ENCODE data around the gene CTNNBIP1. TPM values are rescaled to one million over a fixed set of nuclear protein-coding genes. Genes with fewer than 3 reads are reported as not detected.
A peak's percentile ranks its signal among the peaks of the same experiment; 100 is the strongest.

The CTNNBIP1 gene
- total RNA-seq, 1 donor from 2014 or later = 5.6 TPM

- Mint-ChIP-seq H3K27ac (no peak overlapping the region), H3K9me3 (no peaks in the 10 kb centered on the region), H3K36me3 (ENCODE audit: low read depth) (no peaks in the 10 kb centered on the region), H3K4me3 (no peak overlapping the region), H3K4me1 (ENCODE audit: low read depth) (peaks cover 19% of the 10 kb centered on the region), H3K27me3 (ENCODE audit: insufficient read depth) (peaks cover 9% of the 10 kb centered on the region)
- no peak for DNase-seq (ENCODE audit: low spot score)
- intact Hi-C loops (cut with micrococcal nuclease) = no loop called here
Measured at GRCh38 chr1:9914610-9914937, 4.5 kb upstream of the CTNNBIP1 start.

DNA sequence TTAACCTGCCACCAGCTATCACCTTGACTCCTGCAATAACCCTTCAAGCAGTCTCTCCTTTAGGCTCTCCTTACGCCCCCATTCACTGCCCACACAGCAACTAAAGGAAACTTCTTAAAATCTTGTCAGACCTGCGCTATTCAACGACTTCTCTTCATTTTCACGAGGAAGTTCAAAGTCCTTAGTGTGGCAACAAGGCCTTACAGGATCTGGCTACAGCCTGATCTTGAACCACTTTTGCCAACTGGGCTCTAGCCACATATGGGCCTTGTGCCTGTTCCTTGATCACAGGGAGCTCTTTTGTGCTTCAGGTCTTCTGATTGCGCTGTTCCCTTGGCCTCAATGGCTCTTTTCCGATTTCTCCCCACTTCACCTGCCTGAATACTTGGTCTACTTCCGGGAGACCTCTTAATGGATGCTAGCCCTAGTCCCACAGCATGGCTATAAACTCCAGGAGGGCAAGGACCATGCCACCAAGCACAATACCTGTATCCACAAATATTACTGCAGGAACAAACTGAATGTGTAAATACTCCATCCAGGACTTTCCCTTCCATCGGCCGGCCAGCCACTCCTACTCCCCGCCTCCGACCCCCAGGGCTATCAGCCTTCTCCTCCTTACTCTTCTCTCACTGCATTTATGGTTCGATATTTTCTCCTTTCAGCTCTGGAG lies 2.3 kb upstream of the CTNNBIP1 start:
- Mint-ChIP-seq H3K4me1 (ENCODE audit: low read depth) (peaks cover 30% of the 10 kb centered on the region), H3K36me3 (ENCODE audit: low read depth) (no peaks in the 10 kb centered on the region), H3K4me3 (peak overlapping the region; percentile 65), H3K9me3 (no peaks in the 10 kb centered on the region), H3K27me3 (ENCODE audit: insufficient read depth) (peaks cover 7% of the 10 kb centered on the region), H3K27ac (peak overlapping the region; percentile 36)
- intact Hi-C loops (cut with micrococcal nuclease) = no loop called here
- DNase-seq (ENCODE audit: low spot score) = no peak

GRCh38 chr1:9910423-9911178 lies 532 bp upstream of the CTNNBIP1 start:
- peaks cover 30% of the 10 kb centered on the region for H3K4me1 Mint-ChIP-seq (ENCODE audit: low read depth)
- H3K27me3 Mint-ChIP-seq (ENCODE audit: insufficient read depth) = peaks cover 7% of the 10 kb centered on the region
- DNase-seq (ENCODE audit: low spot score) = peak; percentile 100
- no peaks in the 10 kb centered on the region for H3K36me3 Mint-ChIP-seq (ENCODE audit: low read depth)
- peak overlapping the region; percentile 97 for H3K27ac Mint-ChIP-seq
- peak overlapping the region; percentile 92 for H3K4me3 Mint-ChIP-seq
- intact Hi-C loops (cut with micrococcal nuclease) = loop anchor here (1.0 to 2.0 kb wide), 13 partner anchors 33 to 1352 kb away; partner anchors contain the start of genes CENPS, KIF1B, LZIC and MTOR
- H3K9me3 Mint-ChIP-seq = no peaks in the 10 kb centered on the region

DNA sequence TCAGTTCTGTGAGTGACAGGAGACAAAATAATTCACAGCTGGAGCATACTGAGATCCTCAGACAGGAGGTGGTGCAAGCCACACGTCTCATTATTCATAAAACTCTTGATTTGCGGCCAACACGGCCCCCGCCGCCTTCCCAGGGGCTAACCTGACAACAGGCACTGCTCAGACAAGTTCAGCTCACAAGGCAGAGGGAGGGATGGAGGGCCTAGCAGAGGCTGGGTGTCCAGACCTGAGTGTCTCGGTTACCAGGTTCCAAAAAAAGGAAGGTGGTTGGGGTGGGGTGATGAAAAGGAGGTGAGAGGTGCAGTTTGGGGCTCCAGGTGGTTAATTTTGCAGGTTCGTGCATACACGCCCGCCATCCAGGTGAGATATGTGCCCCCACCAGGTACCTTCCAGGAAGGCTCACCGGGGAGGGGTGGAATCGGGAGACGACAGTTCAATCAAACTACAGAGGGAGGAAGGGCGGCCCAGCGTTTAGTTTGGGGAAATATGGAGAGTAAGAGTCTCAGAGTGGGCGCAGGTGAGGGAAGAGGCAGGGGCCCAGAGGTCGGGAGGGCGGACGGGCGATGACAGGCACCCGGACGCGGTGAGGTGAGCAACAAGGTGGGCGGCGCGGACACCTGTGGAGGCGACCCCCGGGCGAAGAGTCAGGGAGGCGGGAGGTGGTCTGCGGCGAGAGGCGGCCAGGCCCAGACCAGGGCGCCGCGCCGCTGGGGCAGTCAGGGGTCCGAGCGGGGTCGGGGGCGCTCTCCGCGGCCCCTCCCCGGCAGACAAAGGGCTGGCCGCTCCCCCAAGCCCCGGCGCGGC lies 629 bp downstream of the CTNNBIP1 start:
- H3K4me1 Mint-ChIP-seq (ENCODE audit: low read depth) = peaks cover 30% of the 10 kb centered on the region
- peak overlapping the region; percentile 85 for H3K27ac Mint-ChIP-seq

DNA sequence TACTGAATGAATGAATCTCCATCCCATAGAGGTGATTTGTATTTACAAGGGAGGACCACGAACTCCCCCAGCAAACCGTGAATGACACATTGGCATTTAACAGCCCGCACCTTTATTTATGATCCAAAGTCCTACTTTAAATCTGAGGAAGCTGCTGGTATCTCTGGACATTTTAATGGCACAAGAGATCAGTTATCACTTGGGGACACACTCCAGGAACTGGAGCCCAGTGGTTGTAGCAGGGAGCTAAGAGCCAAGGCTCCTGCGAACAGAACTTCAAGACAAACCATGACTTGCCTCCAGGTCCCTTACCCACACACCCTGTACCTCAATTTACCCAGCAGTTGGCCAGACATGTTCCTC lies 1.2 kb downstream of the CTNNBIP1 start:
- intact Hi-C loops (cut with micrococcal nuclease) = no loop called here
- H3K27ac Mint-ChIP-seq = peak overlapping the region; percentile 85
- H3K36me3 Mint-ChIP-seq (ENCODE audit: low read depth) = no peaks in the 10 kb centered on the region
- peaks cover 30% of the 10 kb centered on the region for H3K4me1 Mint-ChIP-seq (ENCODE audit: low read depth)
- peaks cover 4% of the 10 kb centered on the region for H3K27me3 Mint-ChIP-seq (ENCODE audit: insufficient read depth)
- peak overlapping the region; percentile 91 for H3K4me3 Mint-ChIP-seq
- DNase-seq (ENCODE audit: low spot score) = no peak
- H3K9me3 Mint-ChIP-seq = no peaks in the 10 kb centered on the region

More for the DNA sequence above, 629 bp downstream of the CTNNBIP1 start:
- intact Hi-C loops (cut with micrococcal nuclease) = loop anchor here (1.0 to 2.0 kb wide), 13 partner anchors 34 to 1353 kb away; partner anchors contain the start of genes CENPS, KIF1B, LZIC and MTOR
- Mint-ChIP-seq H3K27me3 (ENCODE audit: insufficient read depth) (peaks cover 5% of the 10 kb centered on the region), H3K36me3 (ENCODE audit: low read depth) (no peaks in the 10 kb centered on the region), H3K4me3 (peak overlapping the region; percentile 91), H3K9me3 (no peaks in the 10 kb centered on the region)
- DNase-seq (ENCODE audit: low spot score) = peak; percentile 14

GRCh38 chr1:9907441-9907840 lies 2.6 kb downstream of the CTNNBIP1 start:
- peaks cover 27% of the 10 kb centered on the region for H3K4me1 Mint-ChIP-seq (ENCODE audit: low read depth)
- H3K27ac Mint-ChIP-seq = no peak overlapping the region
- no peaks in the 10 kb centered on the region for H3K36me3 Mint-ChIP-seq (ENCODE audit: low read depth)
- peaks cover 7% of the 10 kb centered on the region for H3K27me3 Mint-ChIP-seq (ENCODE audit: insufficient read depth)
- no peak overlapping the region for H3K4me3 Mint-ChIP-seq
- intact Hi-C loops (cut with micrococcal nuclease) = no loop called here
- no peaks in the 10 kb centered on the region for H3K9me3 Mint-ChIP-seq
- DNase-seq (ENCODE audit: low spot score) = no peak

- no peak for DNase-seq (ENCODE audit: low spot score)
- no peak overlapping the region for H3K4me3 Mint-ChIP-seq
- no peak overlapping the region for H3K27ac Mint-ChIP-seq
- peaks cover 21% of the 10 kb centered on the region for H3K4me1 Mint-ChIP-seq (ENCODE audit: low read depth)
- no peaks in the 10 kb centered on the region for H3K36me3 Mint-ChIP-seq (ENCODE audit: low read depth)
- H3K9me3 Mint-ChIP-seq = no peaks in the 10 kb centered on the region
- intact Hi-C loops (cut with micrococcal nuclease) = no loop called here
- H3K27me3 Mint-ChIP-seq (ENCODE audit: insufficient read depth) = peaks cover 7% of the 10 kb centered on the region
Measured at GRCh38 chr1:9906466-9906865, 3.6 kb downstream of the CTNNBIP1 start.

GRCh38 chr1:9905010-9905409 lies 5.1 kb downstream of the CTNNBIP1 start:
- intact Hi-C loops (cut with micrococcal nuclease) = no loop called here
- Mint-ChIP-seq H3K27me3 (ENCODE audit: insufficient read depth) (peaks cover 7% of the 10 kb centered on the region), H3K36me3 (ENCODE audit: low read depth) (no peaks in the 10 kb centered on the region), H3K27ac (no peak overlapping the region), H3K9me3 (no peaks in the 10 kb centered on the region), H3K4me3 (no peak overlapping the region), H3K4me1 (ENCODE audit: low read depth) (peaks cover 11% of the 10 kb centered on the region)
- DNase-seq (ENCODE audit: low spot score) = no peak

- H3K36me3 Mint-ChIP-seq (ENCODE audit: low read depth) = no peaks in the 10 kb centered on the region
- peaks cover 11% of the 10 kb centered on the region for H3K4me1 Mint-ChIP-seq (ENCODE audit: low read depth)
- intact Hi-C loops (cut with micrococcal nuclease) = no loop called here
- no peak for DNase-seq (ENCODE audit: low spot score)
- peaks cover 7% of the 10 kb centered on the region for H3K27me3 Mint-ChIP-seq (ENCODE audit: insufficient read depth)
- no peaks in the 10 kb centered on the region for H3K9me3 Mint-ChIP-seq
- H3K27ac Mint-ChIP-seq = no peak overlapping the region
- H3K4me3 Mint-ChIP-seq = no peak overlapping the region
Measured at GRCh38 chr1:9904596-9904995, 5.5 kb downstream of the CTNNBIP1 start.

- Mint-ChIP-seq H3K27ac (no peak overlapping the region), H3K4me1 (ENCODE audit: low read depth) (peaks cover 5% of the 10 kb centered on the region), H3K36me3 (ENCODE audit: low read depth) (no peaks in the 10 kb centered on the region), H3K4me3 (no peak overlapping the region), H3K9me3 (no peaks in the 10 kb centered on the region), H3K27me3 (ENCODE audit: insufficient read depth) (peaks cover 7% of the 10 kb centered on the region)
- no peak for DNase-seq (ENCODE audit: low spot score)
- intact Hi-C loops (cut with micrococcal nuclease) = no loop called here
Measured at GRCh38 chr1:9903801-9904527, 6.1 kb downstream of the CTNNBIP1 start.

GRCh38 chr1:9902060-9902452 lies 8.0 kb downstream of the CTNNBIP1 start:
- Mint-ChIP-seq H3K36me3 (ENCODE audit: low read depth) (no peaks in the 10 kb centered on the region), H3K4me3 (no peak overlapping the region), H3K27ac (no peak overlapping the region), H3K27me3 (ENCODE audit: insufficient read depth) (peaks cover 7% of the 10 kb centered on the region), H3K4me1 (ENCODE audit: low read depth) (no peaks in the 10 kb centered on the region), H3K9me3 (no peaks in the 10 kb centered on the region)
- intact Hi-C loops (cut with micrococcal nuclease) = no loop called here
- DNase-seq (ENCODE audit: low spot score) = no peak

GRCh38 chr1:9901148-9902059 lies 8.7 kb downstream of the CTNNBIP1 start:
- no peaks in the 10 kb centered on the region for H3K9me3 Mint-ChIP-seq
- no peaks in the 10 kb centered on the region for H3K4me1 Mint-ChIP-seq (ENCODE audit: low read depth)
- no peaks in the 10 kb centered on the region for H3K36me3 Mint-ChIP-seq (ENCODE audit: low read depth)
- intact Hi-C loops (cut with micrococcal nuclease) = no loop called here
- H3K4me3 Mint-ChIP-seq = no peak overlapping the region
- no peak overlapping the region for H3K27ac Mint-ChIP-seq
- no peak for DNase-seq (ENCODE audit: low spot score)
- peaks cover 4% of the 10 kb centered on the region for H3K27me3 Mint-ChIP-seq (ENCODE audit: insufficient read depth)
